H9 (cell line): ENCODE results near the gene DDX39A. TPM values are rescaled to one million over a fixed set of nuclear protein-coding genes. Genes with fewer than 3 reads are reported as not detected.

Experiments
- DNase-seq: peaks from one replicate; pipeline ENCODE4 v3.0.0-alpha.2; 2017
- H2AFZ ChIP-seq: one replicate; pipeline ENCODE4 v1.6.1; 2013; ENCODE audit warnings: mild to moderate bottlenecking, low read length, control low read depth, moderate library complexity
- H2AK5ac ChIP-seq: 2 replicates; pipeline ENCODE4 v1.6.1; 2013; ENCODE audit warnings: low read length, control low read depth, mixed read lengths; ENCODE audit not compliant: insufficient read length
- H2BK120ac ChIP-seq: one replicate; pipeline ENCODE4 v1.6.1; 2013; ENCODE audit warnings: low read depth, mild to moderate bottlenecking, low read length, control low read depth, inconsistent platforms; ENCODE audit not compliant: poor library complexity, severe bottlenecking
- H2BK12ac ChIP-seq: 2 replicates; pipeline ENCODE4 v1.6.1; 2013; ENCODE audit warnings: low read length, control low read depth, mixed read lengths, low read depth; ENCODE audit not compliant: insufficient read length
- H2BK15ac ChIP-seq: 2 replicates; pipeline ENCODE4 v1.6.1; 2013; ENCODE audit warnings: low read depth, low read length, control low read depth
- H2BK20ac ChIP-seq: one replicate; pipeline ENCODE4 v1.6.1; 2013; ENCODE audit warnings: low read depth, mild to moderate bottlenecking, low read length, control low read depth, inconsistent platforms; ENCODE audit not compliant: poor library complexity, severe bottlenecking
- H2BK5ac ChIP-seq: 2 replicates; pipeline ENCODE4 v1.6.1; 2013; ENCODE audit warnings: low read length, control low read depth, mixed read lengths; ENCODE audit not compliant: insufficient read length
- H3K14ac ChIP-seq: 2 replicates; pipeline ENCODE4 v1.6.1; 2013; ENCODE audit warnings: low read length, control low read depth; ENCODE audit not compliant: insufficient read depth
- H3K18ac ChIP-seq: 2 replicates; pipeline ENCODE4 v1.6.1; 2013; ENCODE audit warnings: low read depth, mild to moderate bottlenecking, mixed read lengths, low read length, control low read depth; ENCODE audit not compliant: insufficient read length
- H3K23ac ChIP-seq: 2 replicates; pipeline ENCODE4 v1.6.1; 2013; ENCODE audit warnings: low read length, control low read depth, mixed read lengths, low read depth; ENCODE audit not compliant: insufficient read length
- H3K23me2 ChIP-seq: 2 replicates; pipeline ENCODE4 v1.6.1; 2013; ENCODE audit warnings: low read depth, mild to moderate bottlenecking, mixed read lengths, low read length, control low read depth; ENCODE audit not compliant: insufficient read length, poor library complexity, severe bottlenecking
- H3K27ac ChIP-seq: 2 replicates; pipeline ENCODE4 v1.5.1; 2013; ENCODE audit warnings: low read length, control low read depth, mixed read lengths, low read depth; ENCODE audit not compliant: insufficient read length
- H3K27me3 ChIP-seq: 2 replicates; pipeline ENCODE4 v1.6.1; 2013; ENCODE audit warnings: low read length, control low read depth, inconsistent platforms; ENCODE audit not compliant: insufficient read depth
- H3K4ac ChIP-seq: 2 replicates; pipeline ENCODE4 v1.6.1; 2013; ENCODE audit warnings: low read depth, mild to moderate bottlenecking, control low read depth, inconsistent platforms, low read length, moderate library complexity
- H3K4me1 ChIP-seq: 2 replicates; pipeline ENCODE4 v1.6.1; 2013; ENCODE audit warnings: low read length, control low read depth, inconsistent platforms; ENCODE audit not compliant: insufficient read depth
- H3K4me2 ChIP-seq: 2 replicates; pipeline ENCODE4 v1.6.1; 2013; ENCODE audit warnings: low read length, control low read depth, mixed read lengths; ENCODE audit not compliant: insufficient read length, insufficient read depth
- H3K56ac ChIP-seq: 2 replicates; pipeline ENCODE4 v1.6.1; 2013; ENCODE audit warnings: low read depth, mild to moderate bottlenecking, mixed read lengths, low read length, control low read depth; ENCODE audit not compliant: insufficient read length
- H3K79me1 ChIP-seq: 2 replicates; pipeline ENCODE4 v1.6.1; 2013; ENCODE audit warnings: low read depth, mild to moderate bottlenecking, moderate library complexity, low read length, control low read depth, inconsistent platforms; ENCODE audit not compliant: insufficient read depth, poor library complexity, severe bottlenecking
- H3K79me2 ChIP-seq: 2 replicates; pipeline ENCODE4 v1.6.1; 2013; ENCODE audit warnings: low read length, control low read depth, inconsistent platforms; ENCODE audit not compliant: insufficient read depth
- H3K9ac ChIP-seq: 2 replicates; pipeline ENCODE4 v1.6.1; 2013; ENCODE audit warnings: low read length, control low read depth, mixed read lengths; ENCODE audit not compliant: insufficient read length; ENCODE audit errors: extremely low read depth
- H3K9me3 ChIP-seq: one replicate; pipeline ENCODE4 v1.6.1; 2013; ENCODE audit warnings: low read depth, low read length, inconsistent platforms; ENCODE audit not compliant: control insufficient read depth
- H3T11ph ChIP-seq: one replicate; pipeline ENCODE4 v1.6.1; 2013; ENCODE audit warnings: mild to moderate bottlenecking, low read length, control low read depth, inconsistent platforms
- H4K20me1 ChIP-seq: one replicate; pipeline ENCODE4 v1.6.1; 2013; ENCODE audit not compliant: control insufficient read depth, insufficient read length, insufficient read depth
- H4K5ac ChIP-seq: 2 replicates; pipeline ENCODE4 v1.6.1; 2013; ENCODE audit warnings: low read depth, mild to moderate bottlenecking, mixed read lengths, low read length, control low read depth; ENCODE audit not compliant: insufficient read length
- H4K8ac ChIP-seq: replicated peaks from 2 replicates; pipeline ENCODE4 v1.6.1; 2013; ENCODE audit warnings: low read length, control low read depth, mixed read lengths, low read depth; ENCODE audit not compliant: insufficient read length
- H4K91ac ChIP-seq: 2 replicates; pipeline ENCODE4 v1.6.1; 2013; ENCODE audit warnings: low read depth, mild to moderate bottlenecking, moderate library complexity, mixed read lengths, low read length, control low read depth; ENCODE audit not compliant: insufficient read length
- H3K27ac Mint-ChIP-seq, 3 experiments: 2 replicates in 2 of 3; 3 replicates in 1 of 3; pipeline ENCODE4 v1.8.0; 2020 to 2021; ENCODE audit warnings: mixed read lengths in 3 of 3, mild to moderate bottlenecking in 1 of 3, moderate library complexity in 1 of 3
- H3K27me3 Mint-ChIP-seq: 2 replicates; pipeline ENCODE4 v1.8.0; 2021; ENCODE audit warnings: low read depth, mild to moderate bottlenecking, moderate library complexity, mixed read lengths
- H3K36me3 Mint-ChIP-seq, 3 experiments: 2 replicates in 2 of 3; 3 replicates in 1 of 3; pipeline ENCODE4 v1.8.0; 2020 to 2021; ENCODE audit warnings: low read depth in 3 of 3, mixed read lengths in 3 of 3; ENCODE audit not compliant: insufficient read depth in 1 of 3
- H3K4me1 Mint-ChIP-seq, 2 experiments: 2 replicates each; pipeline ENCODE4 v1.8.0; 2020; ENCODE audit warnings: mixed read lengths in 2 of 2
- H3K4me3 Mint-ChIP-seq, 2 experiments: 2 replicates in 1 of 2; 3 replicates in 1 of 2; pipeline ENCODE4 v1.8.0; 2020 to 2021; ENCODE audit warnings: mild to moderate bottlenecking in 2 of 2, mixed read lengths in 2 of 2, moderate library complexity in 1 of 2
- H3K9me3 Mint-ChIP-seq, 2 experiments: 2 replicates in 1 of 2; 3 replicates in 1 of 2; pipeline ENCODE4 v1.8.0; 2020; ENCODE audit warnings: mild to moderate bottlenecking in 2 of 2, mixed read lengths in 2 of 2, moderate library complexity in 1 of 2
- WGBS: extraction: QIAGEN DNeasy Blood & Tissue Kit; methylation state at CpG from one replicate; pipeline ENCODE4 v1.1.7; 2013; ENCODE audit warnings: missing lambda C conversion rate, low lambda C conversion rate, mixed read lengths; ENCODE audit not compliant: insufficient read length; ENCODE audit errors: extremely low coverage; 5-methylcytosine and 5-hydroxymethylcytosine counted together
- total RNA-seq: library from RNA; stranded (reverse); gene quantifications from 2 replicates; pipeline ENCODE4 v1.2.1, GENCODE V29; 2021
- TF ChIP-seq, protein P1 (sequence below): fragments of 200-600 bp; sonication (generic); conservative IDR thresholded peaks from 3 replicates; pipeline ENCODE4 v1.8.0; 2021; ENCODE audit warnings: antibody characterized with exemption, mild to moderate bottlenecking

The DDX39A gene
- total RNA-seq, 1 experiment from 2014 or later = 137 TPM

DNA sequence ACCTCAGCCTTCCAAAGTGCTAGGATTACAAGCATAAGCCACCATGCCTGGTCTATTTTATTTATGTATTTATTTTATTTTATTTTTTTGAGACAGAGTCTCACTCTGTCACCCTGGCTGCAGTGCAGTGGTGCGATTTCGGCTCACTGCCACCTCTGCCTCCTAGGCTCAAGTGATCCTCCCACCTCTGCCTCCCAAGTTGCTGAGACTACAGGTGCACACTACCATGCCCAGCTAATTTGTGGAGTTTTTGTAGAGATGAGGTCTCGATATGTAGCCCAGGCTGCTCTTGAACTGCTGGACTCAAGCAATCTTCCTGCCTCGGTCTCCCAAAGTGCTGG lies 48.2 kb downstream of the DDX39A start:
- no peak overlapping the region for H3K27ac ChIP-seq
- no peak overlapping the region for H3K4me3 Mint-ChIP-seq
- no peak overlapping the region for H2BK120ac ChIP-seq
- no peak overlapping the region for H3K4ac ChIP-seq
- H3T11ph ChIP-seq = no peak overlapping the region
- H2BK15ac ChIP-seq = no peak overlapping the region
- H2BK12ac ChIP-seq = no peak overlapping the region
- H2AFZ ChIP-seq = no peak overlapping the region
- no peak overlapping the region for H4K91ac ChIP-seq
- H3K4me1 ChIP-seq = 0 out of 2 replicates have a peak, but pooled peaks cover 2% of the 10 kb centered on the region
- TF ChIP-seq, protein P1, sequence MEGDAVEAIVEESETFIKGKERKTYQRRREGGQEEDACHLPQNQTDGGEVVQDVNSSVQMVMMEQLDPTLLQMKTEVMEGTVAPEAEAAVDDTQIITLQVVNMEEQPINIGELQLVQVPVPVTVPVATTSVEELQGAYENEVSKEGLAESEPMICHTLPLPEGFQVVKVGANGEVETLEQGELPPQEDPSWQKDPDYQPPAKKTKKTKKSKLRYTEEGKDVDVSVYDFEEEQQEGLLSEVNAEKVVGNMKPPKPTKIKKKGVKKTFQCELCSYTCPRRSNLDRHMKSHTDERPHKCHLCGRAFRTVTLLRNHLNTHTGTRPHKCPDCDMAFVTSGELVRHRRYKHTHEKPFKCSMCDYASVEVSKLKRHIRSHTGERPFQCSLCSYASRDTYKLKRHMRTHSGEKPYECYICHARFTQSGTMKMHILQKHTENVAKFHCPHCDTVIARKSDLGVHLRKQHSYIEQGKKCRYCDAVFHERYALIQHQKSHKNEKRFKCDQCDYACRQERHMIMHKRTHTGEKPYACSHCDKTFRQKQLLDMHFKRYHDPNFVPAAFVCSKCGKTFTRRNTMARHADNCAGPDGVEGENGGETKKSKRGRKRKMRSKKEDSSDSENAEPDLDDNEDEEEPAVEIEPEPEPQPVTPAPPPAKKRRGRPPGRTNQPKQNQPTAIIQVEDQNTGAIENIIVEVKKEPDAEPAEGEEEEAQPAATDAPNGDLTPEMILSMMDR = no peak
- H3K36me3 Mint-ChIP-seq = no peaks in the 10 kb centered on the region
- no peaks in the 10 kb centered on the region for H3K27me3 Mint-ChIP-seq
- H3K9ac ChIP-seq = no peak overlapping the region
- no peak overlapping the region for H4K5ac ChIP-seq
- no peak overlapping the region for H2AK5ac ChIP-seq
- H2BK5ac ChIP-seq = no peak overlapping the region
- WGBS = no CpG with 5 or more reads among the region's 4 CpGs
- H3K4me2 ChIP-seq = no peak overlapping the region
- H3K23me2 ChIP-seq = no peaks in the 10 kb centered on the region
- no peak overlapping the region for H3K56ac ChIP-seq
- H3K14ac ChIP-seq = no peak overlapping the region
- DNase-seq = no peak
- no peaks in the 10 kb centered on the region for H4K20me1 ChIP-seq
- no peak overlapping the region for H3K23ac ChIP-seq
- no peak overlapping the region for H3K27ac Mint-ChIP-seq
- no peak overlapping the region for H3K18ac ChIP-seq
- peaks cover 10 to 28% of the 10 kb centered on the region in 2 experiments for H3K4me1 Mint-ChIP-seq
- H2BK20ac ChIP-seq = no peak overlapping the region
- no peaks in the 10 kb centered on the region for H3K9me3 ChIP-seq
- no peaks in the 10 kb centered on the region for H3K27me3 ChIP-seq
- H3K79me2 ChIP-seq = no peaks in the 10 kb centered on the region
- no peaks in the 10 kb centered on the region for H3K79me1 ChIP-seq
- no peak overlapping the region for H4K8ac ChIP-seq
- H3K9me3 Mint-ChIP-seq = no peaks in the 10 kb centered on the region
